D721Med (cell line): ENCODE results near the gene FLACC1.

Source experiments
- DNase-seq: peaks from one replicate; pipeline ENCODE4 v3.0.0; 2011; ENCODE audit warnings: low spot score; ENCODE audit not compliant: insufficient read length
- FAIRE-seq: peaks from 2 replicates; lab custom pipeline; 2011; peaks lifted over from hg19 to GRCh38; lab: Jason Lieb, UNC
- TF ChIP-seq, protein P1 (sequence below): IDR thresholded peaks from 2 replicates; pipeline ENCODE4 v1.5.1; 2012; ENCODE audit warnings: mild to moderate bottlenecking, control low read depth; ENCODE audit not compliant: insufficient read depth; ENCODE audit errors: missing control alignments

The FLACC1 gene

DNA sequence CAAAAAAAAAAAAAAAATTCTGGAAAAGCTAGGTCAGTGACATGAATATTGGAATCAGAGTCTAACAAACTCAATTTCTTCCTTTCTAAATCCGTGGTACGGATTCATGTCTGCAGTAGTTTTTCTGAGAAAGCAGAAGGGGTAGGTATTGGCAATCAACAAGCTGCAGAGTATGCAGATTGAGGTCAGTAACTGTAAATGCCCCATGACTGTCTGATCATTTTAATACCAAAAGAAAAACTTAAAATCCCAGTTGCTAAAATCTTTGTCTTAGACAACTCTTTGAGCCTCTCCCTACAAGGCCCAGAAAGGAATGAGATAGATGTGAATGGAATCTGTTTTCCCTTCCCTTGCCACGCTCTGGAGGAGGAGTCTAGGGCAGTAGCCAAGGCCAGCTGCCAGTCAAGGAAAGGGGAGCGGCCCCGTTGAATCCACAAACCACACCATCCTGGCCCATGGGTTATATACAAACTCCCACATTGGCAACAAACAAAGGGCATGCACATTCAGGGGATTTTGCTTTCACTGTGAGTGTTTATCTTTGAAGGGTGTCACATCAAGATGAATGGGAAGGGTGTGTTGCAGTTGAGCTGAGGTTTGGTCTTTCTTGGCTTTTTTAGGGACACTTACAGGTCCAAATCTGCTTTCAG, 102.9 kb downstream of the FLACC1 start:
- TF ChIP-seq, protein P1, sequence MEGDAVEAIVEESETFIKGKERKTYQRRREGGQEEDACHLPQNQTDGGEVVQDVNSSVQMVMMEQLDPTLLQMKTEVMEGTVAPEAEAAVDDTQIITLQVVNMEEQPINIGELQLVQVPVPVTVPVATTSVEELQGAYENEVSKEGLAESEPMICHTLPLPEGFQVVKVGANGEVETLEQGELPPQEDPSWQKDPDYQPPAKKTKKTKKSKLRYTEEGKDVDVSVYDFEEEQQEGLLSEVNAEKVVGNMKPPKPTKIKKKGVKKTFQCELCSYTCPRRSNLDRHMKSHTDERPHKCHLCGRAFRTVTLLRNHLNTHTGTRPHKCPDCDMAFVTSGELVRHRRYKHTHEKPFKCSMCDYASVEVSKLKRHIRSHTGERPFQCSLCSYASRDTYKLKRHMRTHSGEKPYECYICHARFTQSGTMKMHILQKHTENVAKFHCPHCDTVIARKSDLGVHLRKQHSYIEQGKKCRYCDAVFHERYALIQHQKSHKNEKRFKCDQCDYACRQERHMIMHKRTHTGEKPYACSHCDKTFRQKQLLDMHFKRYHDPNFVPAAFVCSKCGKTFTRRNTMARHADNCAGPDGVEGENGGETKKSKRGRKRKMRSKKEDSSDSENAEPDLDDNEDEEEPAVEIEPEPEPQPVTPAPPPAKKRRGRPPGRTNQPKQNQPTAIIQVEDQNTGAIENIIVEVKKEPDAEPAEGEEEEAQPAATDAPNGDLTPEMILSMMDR = no peak
- DNase-seq (no peak), FAIRE-seq (no peak)

DNA sequence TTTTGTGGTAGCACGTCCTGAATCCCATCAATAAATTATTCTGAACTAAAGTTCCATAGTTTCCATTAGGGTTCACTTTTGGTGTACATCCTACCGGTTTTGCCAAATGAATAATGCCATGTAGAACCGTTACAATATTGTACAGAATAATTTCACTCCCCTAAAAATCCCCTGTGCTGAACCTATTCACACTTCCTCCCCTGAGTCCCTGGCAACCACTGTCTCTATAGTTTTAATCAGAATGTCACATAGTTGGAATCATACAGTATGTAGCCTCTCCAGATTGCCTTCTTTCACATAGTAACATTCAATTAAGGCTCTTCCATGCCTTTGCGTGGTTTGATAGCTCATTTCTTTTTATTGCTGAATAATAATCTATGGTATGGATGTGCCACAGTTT, 106.4 kb downstream of the FLACC1 start:
- TF ChIP-seq, protein P1 = no peak
- DNase-seq = no peak
- FAIRE-seq = no peak

DNA sequence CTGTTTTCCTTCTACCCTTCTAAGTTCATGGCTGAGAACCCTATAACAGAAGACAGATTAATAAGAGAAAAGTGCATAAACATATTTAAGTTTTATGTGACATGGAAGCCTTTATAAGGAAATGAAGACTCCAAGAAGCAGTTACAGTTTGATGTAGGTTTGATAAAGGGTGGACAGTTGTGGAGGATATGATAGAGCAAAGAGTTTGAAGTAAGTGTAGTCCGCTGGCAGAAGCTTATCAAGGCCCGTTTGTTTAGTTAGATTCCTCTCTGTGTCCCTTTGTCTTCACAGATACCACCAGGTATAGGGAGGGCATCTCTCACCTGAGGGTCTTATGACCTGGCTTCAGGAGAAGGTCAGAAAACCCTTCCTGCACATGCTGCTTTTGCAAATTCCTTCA, 107.3 kb downstream of the FLACC1 start:
- FAIRE-seq (no peak), DNase-seq (no peak)

DNA sequence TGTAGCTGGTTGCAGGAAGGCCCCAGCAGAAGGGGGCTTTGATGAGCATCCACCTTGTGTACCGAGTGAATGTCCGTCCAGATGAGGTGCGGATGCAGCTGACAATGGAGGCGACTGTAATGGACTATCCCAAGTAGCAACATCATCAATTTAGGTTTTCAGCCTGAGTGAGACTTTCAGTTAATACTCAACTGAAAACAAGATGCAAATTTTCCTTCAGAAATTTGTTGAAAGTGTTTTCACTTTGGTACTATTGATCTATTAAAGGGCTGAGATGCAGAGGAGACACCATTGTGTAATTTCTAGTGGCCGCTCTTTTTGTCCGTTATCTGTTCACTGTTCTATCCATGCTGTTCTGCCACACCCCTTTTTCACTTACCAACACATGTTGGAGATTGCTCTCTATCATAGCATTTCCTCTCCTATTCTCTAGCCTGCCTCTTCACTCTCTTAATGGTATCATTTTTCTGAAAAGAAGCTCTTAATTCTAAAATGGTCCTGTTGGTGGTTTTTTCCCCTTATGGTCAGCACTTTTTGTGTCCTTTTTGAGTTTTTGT, 108.8 kb downstream of the FLACC1 start:
- FAIRE-seq (no peak), DNase-seq (no peak)
- TF ChIP-seq, protein P1 = no peak

More for the DNA sequence above, 107.3 kb downstream of the FLACC1 start:
- TF ChIP-seq, protein P1 = no peak

DNA sequence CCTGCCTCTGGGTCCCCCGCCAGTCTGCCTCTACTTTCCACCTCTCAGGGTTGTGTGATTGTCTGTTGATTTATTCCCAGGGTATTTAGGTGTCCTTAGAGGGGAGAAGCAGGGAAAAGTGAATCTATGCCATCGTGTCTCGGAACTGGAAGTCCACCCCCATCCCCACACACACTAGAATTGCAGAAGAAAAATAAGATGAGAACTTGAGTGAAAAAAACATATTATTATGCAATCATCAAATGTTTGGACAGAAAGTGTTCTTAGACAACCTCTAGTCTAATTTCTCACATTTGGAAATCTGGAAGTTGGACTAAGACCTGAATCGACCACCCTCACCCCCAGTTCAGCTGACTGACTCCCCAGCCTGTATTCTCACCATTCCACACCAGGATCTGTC, 110.9 kb downstream of the FLACC1 start:
- no peak for FAIRE-seq
- DNase-seq = no peak
- TF ChIP-seq, protein P1 = no peak

DNA sequence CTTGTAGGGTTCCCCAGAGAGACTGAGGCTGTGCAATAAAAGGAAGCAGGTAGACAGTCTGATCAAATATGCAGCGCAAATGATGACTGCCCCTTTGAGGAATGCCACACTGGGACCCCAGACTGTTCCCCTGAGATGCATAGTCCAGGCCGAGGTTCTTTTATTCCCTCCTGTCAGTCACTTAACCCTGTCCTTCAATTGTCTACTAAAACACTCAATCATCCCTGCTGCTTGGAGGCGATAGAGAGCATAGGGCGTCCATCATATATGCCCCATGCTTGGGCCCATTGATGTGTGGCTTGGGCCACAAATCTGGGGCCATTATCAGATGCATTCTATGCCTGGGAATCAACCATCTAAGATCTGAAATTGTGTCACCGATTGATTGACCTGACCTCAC, 112.3 kb downstream of the FLACC1 start:
- FAIRE-seq (no peak), DNase-seq (no peak)
- TF ChIP-seq, protein P1 = no peak
